HTR-8/SVneo (cell line): ENCODE measurements around the gene OST4.
"Not testable (repeated sequence)": the region's sequence is repeated elsewhere in the genome, so short reads cannot be mapped to it uniquely, and the experiment has no call there.

Experiments used
- DNase-seq: peaks from one replicate; pipeline ENCODE4 v3.0.0; 2011; ENCODE audit warnings: low spot score, mixed read lengths; ENCODE audit not compliant: insufficient read length
- FAIRE-seq: peaks from 2 replicates; lab custom pipeline; 2011; peaks lifted over from hg19 to GRCh38; lab: Jason Lieb, UNC

The OST4 gene

GRCh38 chr2:27071277-27071989, at the start of gene OST4:
Gene OST4 (minus strand): TSS chr2:27071654.
- DNase-seq: peak; percentile 95
- FAIRE-seq: peak; percentile 90

GRCh38 chr2:27119330-27119670, 47.8 kb upstream of the OST4 start:
- DNase-seq, FAIRE-seq: not testable (repeated sequence)

- DNase-seq (no peak), FAIRE-seq (peak; percentile 91)
Observed at GRCh38 chr2:27118525-27119329, 47.3 kb upstream of the OST4 start, which contains the start of gene CGREF1. Gene CGREF1 (minus strand): TSS chr2:27119128. CDS start chr2:27104366, 14,762 bp downstream.

GRCh38 chr2:27117995-27118524, 46.6 kb upstream of the OST4 start:
- FAIRE-seq (no peak), DNase-seq (no peak)

GRCh38 chr2:27115519-27115918, 44.1 kb upstream of the OST4 start:
- DNase-seq (no peak), FAIRE-seq (no peak)

- not testable (repeated sequence) for DNase-seq
Observed at GRCh38 chr2:27111392-27112078, 40.1 kb upstream of the OST4 start.

GRCh38 chr2:27110603-27111352, 39.3 kb upstream of the OST4 start:
- DNase-seq, FAIRE-seq: not testable (repeated sequence)

More at GRCh38 chr2:27111392-27112078, 40.1 kb upstream of the OST4 start:
- FAIRE-seq: not testable (repeated sequence)

- FAIRE-seq (no peak), DNase-seq (no peak)
Observed at GRCh38 chr2:27109083-27109482, 37.6 kb upstream of the OST4 start.

- FAIRE-seq: no peak
- DNase-seq: no peak
Observed at GRCh38 chr2:27108221-27108620, 36.8 kb upstream of the OST4 start.

GRCh38 chr2:27105981-27106380, 34.5 kb upstream of the OST4 start:
- no peak for DNase-seq
- no peak for FAIRE-seq

GRCh38 chr2:27102329-27102728, 30.9 kb upstream of the OST4 start:
- DNase-seq (no peak), FAIRE-seq (no peak)

- DNase-seq (no peak), FAIRE-seq (no peak)
Observed at GRCh38 chr2:27100036-27100435, 28.6 kb upstream of the OST4 start.

- FAIRE-seq: no peak
- DNase-seq: no peak
Observed at GRCh38 chr2:27099334-27099955, 28.0 kb upstream of the OST4 start.

GRCh38 chr2:27097341-27097740, 25.9 kb upstream of the OST4 start:
- DNase-seq (no peak), FAIRE-seq (no peak)

- no peak for DNase-seq
- no peak for FAIRE-seq
Observed at GRCh38 chr2:27096748-27097297, 25.4 kb upstream of the OST4 start.

GRCh38 chr2:27095745-27096651, 24.5 kb upstream of the OST4 start:
- no peak for FAIRE-seq
- peak; percentile 64 for DNase-seq

- FAIRE-seq (no peak), DNase-seq (no peak)
Observed at GRCh38 chr2:27095427-27095744, 23.9 kb upstream of the OST4 start.

- no peak for FAIRE-seq
Observed at GRCh38 chr2:27094353-27094984, 23.0 kb upstream of the OST4 start.

More at GRCh38 chr2:27094353-27094984, 23.0 kb upstream of the OST4 start:
- no peak for DNase-seq
